ENCODE results near the gene AP2B1.
"Not testable (repeated sequence)": the region's sequence is repeated elsewhere in the genome, so short reads cannot be mapped to it uniquely, and the experiment has no call there.

The AP2B1 gene

DNA sequence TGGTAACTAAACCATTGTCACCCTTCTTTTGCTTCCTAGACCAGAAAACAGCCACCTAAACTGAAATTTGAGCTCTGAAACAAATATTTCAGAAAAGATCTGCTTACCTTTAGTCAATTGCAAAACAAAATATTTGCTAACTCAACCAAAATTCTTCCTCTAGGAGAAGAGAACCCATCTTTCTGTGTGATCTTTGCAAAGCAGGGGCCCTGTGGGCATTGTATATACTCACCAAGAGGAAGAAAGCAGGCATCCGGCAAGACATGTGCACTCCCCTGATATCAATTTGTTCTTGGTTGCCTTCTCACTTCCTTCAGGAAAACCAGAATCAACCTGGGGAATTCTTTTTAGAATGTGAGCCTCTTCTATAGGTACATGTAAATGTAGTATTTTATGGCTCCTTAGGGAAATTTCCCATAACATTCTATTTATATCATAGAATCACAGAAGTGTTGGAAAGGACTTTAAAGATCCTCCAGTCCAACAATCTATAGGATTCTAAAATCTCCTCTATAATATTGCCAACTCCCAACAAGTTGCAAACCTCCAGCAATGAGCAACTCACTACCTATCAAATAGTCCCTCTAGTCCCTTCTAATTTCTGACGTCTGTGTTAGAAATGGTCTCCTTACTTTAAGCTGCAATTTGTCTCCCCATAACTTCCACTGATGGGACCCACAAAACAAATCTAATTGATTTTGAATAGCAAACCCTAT lies 27.5 kb upstream of the AP2B1 start:
- H3K4me1 ChIP-seq (ENCODE audit: control insufficient read depth, low read length) = no peaks in the 10 kb centered on the region
- no peaks in the 10 kb centered on the region for H4K20me1 ChIP-seq (ENCODE audit: control insufficient read depth, insufficient read depth, low read depth, low read length)
- H3K4me3 ChIP-seq (ENCODE audit: low read length) = no peak overlapping the region
- no peaks in the 10 kb centered on the region for H3K79me2 ChIP-seq (ENCODE audit: control insufficient read depth, low read length)
- TF ChIP-seq, protein P1, sequence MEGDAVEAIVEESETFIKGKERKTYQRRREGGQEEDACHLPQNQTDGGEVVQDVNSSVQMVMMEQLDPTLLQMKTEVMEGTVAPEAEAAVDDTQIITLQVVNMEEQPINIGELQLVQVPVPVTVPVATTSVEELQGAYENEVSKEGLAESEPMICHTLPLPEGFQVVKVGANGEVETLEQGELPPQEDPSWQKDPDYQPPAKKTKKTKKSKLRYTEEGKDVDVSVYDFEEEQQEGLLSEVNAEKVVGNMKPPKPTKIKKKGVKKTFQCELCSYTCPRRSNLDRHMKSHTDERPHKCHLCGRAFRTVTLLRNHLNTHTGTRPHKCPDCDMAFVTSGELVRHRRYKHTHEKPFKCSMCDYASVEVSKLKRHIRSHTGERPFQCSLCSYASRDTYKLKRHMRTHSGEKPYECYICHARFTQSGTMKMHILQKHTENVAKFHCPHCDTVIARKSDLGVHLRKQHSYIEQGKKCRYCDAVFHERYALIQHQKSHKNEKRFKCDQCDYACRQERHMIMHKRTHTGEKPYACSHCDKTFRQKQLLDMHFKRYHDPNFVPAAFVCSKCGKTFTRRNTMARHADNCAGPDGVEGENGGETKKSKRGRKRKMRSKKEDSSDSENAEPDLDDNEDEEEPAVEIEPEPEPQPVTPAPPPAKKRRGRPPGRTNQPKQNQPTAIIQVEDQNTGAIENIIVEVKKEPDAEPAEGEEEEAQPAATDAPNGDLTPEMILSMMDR (IDR thresholded peaks at IDR 0.05; ENCODE audit: low read depth, low read length, poor library complexity, severe bottlenecking) = no peak
- TF ChIP-seq EZH2phosphoT487 (IDR thresholded peaks at IDR 0.05; ENCODE audit: borderline replicate concordance, low read length) = no peak
- H3K27ac ChIP-seq (ENCODE audit: low read depth, low read length) = no peak overlapping the region
- no peak overlapping the region for H3K4me2 ChIP-seq (ENCODE audit: low read length)
- no peaks in the 10 kb centered on the region for H3K9me2 ChIP-seq (replicated peaks; ENCODE audit: control insufficient read depth, low read length)
- peaks cover 19% of the 10 kb centered on the region for H3K27me3 ChIP-seq (ENCODE audit: control insufficient read depth, low read length)
- no peaks in the 10 kb centered on the region for H3K9me3 ChIP-seq (ENCODE audit: control insufficient read depth, insufficient read depth, low read length)
- H3F3A ChIP-seq (ENCODE audit: control insufficient read depth, insufficient read depth) = no peaks in the 10 kb centered on the region
- no peaks in the 10 kb centered on the region for H3K36me3 ChIP-seq (ENCODE audit: control insufficient read depth, low read length)

DNA sequence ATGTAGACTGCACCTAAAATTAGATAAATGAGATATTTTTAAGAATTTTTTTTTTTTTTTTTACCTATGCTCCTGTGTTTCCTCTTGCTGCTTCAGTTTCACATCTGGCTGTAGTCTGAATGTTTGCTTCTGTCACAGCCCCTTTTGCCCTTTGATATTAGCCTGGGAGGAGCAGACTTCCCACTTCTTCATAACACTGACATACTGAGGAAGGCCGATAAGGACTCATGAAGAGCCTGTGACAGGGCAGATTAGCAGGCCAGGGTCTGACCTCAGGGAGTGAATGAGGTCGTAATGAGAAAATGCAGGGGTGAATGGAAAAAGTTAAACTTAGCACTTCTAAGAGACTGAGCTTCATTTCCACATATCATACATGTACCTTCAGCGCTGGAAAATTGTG lies 26.4 kb upstream of the AP2B1 start, which contains the start of gene SLFN14:
Gene SLFN14 (minus strand): TSS at position 117 of the 400 bp plus-strand sequence. CDS start 2,757 bp downstream, outside the sequence.
- Histone ChIP-seq H3F3A (ENCODE audit: control insufficient read depth, insufficient read depth) (no peaks in the 10 kb centered on the region), H3K27me3 (ENCODE audit: control insufficient read depth, low read length) (peaks cover 19% of the 10 kb centered on the region), H3K4me2 (ENCODE audit: low read length) (no peak within 1 kb of the TSS), H3K27ac (ENCODE audit: low read depth, low read length) (no peak within 1 kb of the TSS), H3K79me2 (ENCODE audit: control insufficient read depth, low read length) (no peaks in the 10 kb centered on the region), H3K36me3 (ENCODE audit: control insufficient read depth, low read length) (no peaks in the 10 kb centered on the region), H3K4me3 (ENCODE audit: low read length) (no peak within 1 kb of the TSS), H3K4me1 (ENCODE audit: control insufficient read depth, low read length) (no peaks in the 10 kb centered on the region), H3K9me2 (replicated peaks; ENCODE audit: control insufficient read depth, low read length) (no peaks in the 10 kb centered on the region), H4K20me1 (ENCODE audit: control insufficient read depth, insufficient read depth, low read depth, low read length) (no peaks in the 10 kb centered on the region), H3K9me3 (ENCODE audit: control insufficient read depth, insufficient read depth, low read length) (no peaks in the 10 kb centered on the region)
- TF ChIP-seq EZH2phosphoT487 (IDR thresholded peaks at IDR 0.05; ENCODE audit: borderline replicate concordance, low read length) = no peak
- TF ChIP-seq, protein P1 (IDR thresholded peaks at IDR 0.05; ENCODE audit: low read depth, low read length, poor library complexity, severe bottlenecking) = no peak

DNA sequence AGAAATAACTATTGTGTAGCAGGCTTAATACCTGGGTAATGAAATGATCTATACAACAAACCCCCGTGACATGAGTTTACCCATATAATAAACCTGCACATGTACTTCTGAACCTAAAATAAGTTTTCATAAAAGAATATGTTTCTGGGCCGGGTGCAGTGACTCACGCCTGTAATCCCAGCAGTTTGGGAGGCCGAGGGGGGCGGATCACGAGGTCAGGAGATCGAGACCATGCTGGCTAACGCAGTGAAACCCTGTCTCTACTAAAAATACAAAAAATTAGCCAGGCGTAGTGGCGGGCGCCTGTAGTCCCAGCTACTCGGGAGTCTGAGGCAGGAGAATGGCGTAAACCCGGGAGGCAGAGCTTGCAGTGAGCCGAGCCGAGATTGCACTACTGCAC lies 23.9 kb upstream of the AP2B1 start:
- not testable (repeated sequence) for H3K9me2 ChIP-seq (replicated peaks; ENCODE audit: control insufficient read depth, low read length); H3K27ac ChIP-seq (ENCODE audit: low read depth, low read length); H3K79me2 ChIP-seq (ENCODE audit: control insufficient read depth, low read length); H3F3A ChIP-seq (ENCODE audit: control insufficient read depth, insufficient read depth); H3K4me3 ChIP-seq (ENCODE audit: low read length); H3K4me2 ChIP-seq (ENCODE audit: low read length); H3K9me3 ChIP-seq (ENCODE audit: control insufficient read depth, insufficient read depth, low read length); H3K36me3 ChIP-seq (ENCODE audit: control insufficient read depth, low read length); H4K20me1 ChIP-seq (ENCODE audit: control insufficient read depth, insufficient read depth, low read depth, low read length); H3K27me3 ChIP-seq (ENCODE audit: control insufficient read depth, low read length); H3K4me1 ChIP-seq (ENCODE audit: control insufficient read depth, low read length)

DNA sequence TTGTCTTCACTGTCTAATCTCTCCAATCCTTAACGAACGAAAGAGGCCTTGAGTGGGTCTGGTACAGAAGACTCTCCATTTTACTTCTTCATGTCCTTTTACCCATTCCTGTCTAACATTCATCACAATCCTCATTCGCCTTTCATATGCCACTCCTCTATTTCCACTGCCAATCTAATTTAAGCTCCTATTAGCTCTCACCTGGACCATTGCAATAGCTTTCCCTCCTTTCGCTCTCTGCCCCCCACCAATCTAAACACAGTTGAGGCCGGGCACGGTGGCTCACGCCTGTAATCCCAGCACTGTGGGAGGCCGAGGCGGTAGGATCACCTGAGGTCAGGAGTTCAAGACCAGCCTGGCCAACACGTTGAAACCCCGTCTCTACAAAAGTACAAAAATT lies 20.2 kb upstream of the AP2B1 start:
- peak overlapping the region; percentile 67 for H3K4me2 ChIP-seq (ENCODE audit: low read length)
- H3K36me3 ChIP-seq (ENCODE audit: control insufficient read depth, low read length) = peaks cover 4% of the 10 kb centered on the region
- TF ChIP-seq EZH2phosphoT487 (IDR thresholded peaks at IDR 0.05; ENCODE audit: borderline replicate concordance, low read length) = no peak
- TF ChIP-seq, protein P1 (IDR thresholded peaks at IDR 0.05; ENCODE audit: low read depth, low read length, poor library complexity, severe bottlenecking) = no peak
- peaks cover 18% of the 10 kb centered on the region for H3K4me1 ChIP-seq (ENCODE audit: control insufficient read depth, low read length)
- H3K9me3 ChIP-seq (ENCODE audit: control insufficient read depth, insufficient read depth, low read length) = no peaks in the 10 kb centered on the region
- no peaks in the 10 kb centered on the region for H3K9me2 ChIP-seq (replicated peaks; ENCODE audit: control insufficient read depth, low read length)
- H3K27ac ChIP-seq (ENCODE audit: low read depth, low read length) = no peak overlapping the region
- peaks cover 3% of the 10 kb centered on the region; the same call in 1 of the 2 replicates for H3F3A ChIP-seq (ENCODE audit: control insufficient read depth, insufficient read depth)
- peak overlapping the region; percentile 84 for H3K4me3 ChIP-seq (ENCODE audit: low read length)
- peaks cover 40% of the 10 kb centered on the region for H3K79me2 ChIP-seq (ENCODE audit: control insufficient read depth, low read length)
- no peaks in the 10 kb centered on the region; the same call in 1 of the 2 replicates for H4K20me1 ChIP-seq (ENCODE audit: control insufficient read depth, insufficient read depth, low read depth, low read length)
- H3K27me3 ChIP-seq (ENCODE audit: control insufficient read depth, low read length) = no peaks in the 10 kb centered on the region; the same call in none of the 2 replicates

Data from DOHH2 (cell line).